ENCODE measurements around the gene C11orf52.
A peak's percentile ranks its signal among the peaks of the same experiment; 100 is the strongest.
"Not testable (repeated sequence)": the region's sequence is repeated elsewhere in the genome, so short reads cannot be mapped to it uniquely, and the experiment has no call there.

Gene C11orf52, protein sequence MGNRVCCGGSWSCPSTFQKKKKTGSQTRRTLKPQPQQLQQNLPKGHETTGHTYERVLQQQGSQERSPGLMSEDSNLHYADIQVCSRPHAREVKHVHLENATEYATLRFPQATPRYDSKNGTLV

DNA sequence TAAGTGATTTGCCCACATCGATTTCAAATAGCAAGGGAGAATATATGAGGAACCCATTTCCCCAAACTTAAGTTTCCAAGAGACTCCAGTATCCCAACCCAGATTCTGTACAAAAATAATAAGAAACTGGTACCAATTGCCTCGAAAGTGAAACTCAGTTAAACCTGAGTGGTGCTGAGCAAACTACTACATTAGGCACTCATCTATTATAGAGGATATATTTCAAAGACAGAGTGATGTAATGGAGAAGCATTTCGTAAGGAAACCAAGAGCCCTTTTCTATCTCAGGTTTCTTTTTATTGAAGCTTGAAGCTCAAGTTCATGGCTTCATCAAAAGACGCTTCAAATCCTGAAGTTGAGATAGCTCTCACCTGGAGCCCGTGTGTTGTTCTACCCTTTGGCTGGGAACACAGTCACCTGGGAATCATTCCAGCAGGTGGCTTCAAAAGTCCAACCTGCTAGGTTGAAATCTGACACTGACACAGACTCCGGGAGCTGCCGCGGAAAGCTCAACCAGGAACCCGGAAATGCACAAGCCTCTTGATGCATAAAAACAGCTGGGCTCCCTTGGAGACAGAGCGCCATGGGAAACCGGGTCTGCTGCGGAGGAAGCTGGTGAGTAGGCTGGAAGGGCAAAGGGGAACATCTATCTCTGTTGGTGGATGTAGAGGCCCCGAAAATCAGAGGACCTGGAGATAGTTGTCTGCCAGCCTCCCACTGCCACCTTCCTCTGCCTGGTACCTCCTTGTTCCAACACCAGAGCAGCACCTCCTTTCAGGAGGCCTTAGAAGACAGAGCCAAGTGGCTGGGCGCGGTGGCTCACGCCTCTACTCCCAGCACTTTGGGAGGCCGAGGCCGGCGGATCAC is at the start of gene C11orf52:
Gene C11orf52 (plus strand): TSS at position 524 of the 867 bp plus-strand sequence. CDS start 60 bp downstream, at position 584.
- no peak for DNase-seq (ENCODE audit: low spot score)

DNA sequence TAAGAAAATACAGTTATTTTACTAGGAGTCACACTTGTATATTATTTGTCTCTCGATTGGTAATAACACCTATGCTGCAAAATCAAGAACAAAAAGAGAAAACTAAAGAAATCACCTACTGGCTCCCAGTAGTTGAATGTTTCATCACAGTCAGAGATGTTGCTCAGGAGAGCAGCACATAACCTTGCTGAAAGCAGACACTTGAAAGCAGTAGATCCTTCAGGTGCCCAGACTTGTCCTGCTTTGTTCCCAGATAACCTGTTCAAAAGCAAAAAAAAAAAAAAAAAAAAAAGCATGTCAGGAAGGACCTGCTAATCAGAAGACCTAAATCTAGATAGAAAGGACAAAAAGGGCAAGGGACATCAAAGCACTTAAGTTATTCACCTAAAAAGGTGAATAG is 48.6 kb upstream of the C11orf52 start:
- DNase-seq (ENCODE audit: low spot score), result no peak

DNA sequence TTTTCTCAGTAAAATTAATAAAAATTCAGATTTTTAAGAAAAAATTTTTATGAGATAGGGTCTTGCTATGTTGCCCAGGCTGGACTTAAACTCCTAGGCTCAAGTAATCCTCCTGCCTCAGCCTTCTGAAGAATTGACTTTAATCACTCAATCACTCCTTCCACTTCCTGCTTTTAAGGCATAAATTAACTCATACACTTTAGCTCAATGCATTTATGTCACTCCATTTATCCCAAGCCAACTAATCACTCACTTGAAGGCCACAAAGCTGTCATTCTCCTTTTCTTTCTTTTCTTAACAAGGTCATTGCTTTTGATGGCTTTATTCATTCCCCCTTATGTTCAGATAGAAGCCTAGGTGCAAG is 48.2 kb upstream of the C11orf52 start:
- no peak for DNase-seq (ENCODE audit: low spot score)

DNA sequence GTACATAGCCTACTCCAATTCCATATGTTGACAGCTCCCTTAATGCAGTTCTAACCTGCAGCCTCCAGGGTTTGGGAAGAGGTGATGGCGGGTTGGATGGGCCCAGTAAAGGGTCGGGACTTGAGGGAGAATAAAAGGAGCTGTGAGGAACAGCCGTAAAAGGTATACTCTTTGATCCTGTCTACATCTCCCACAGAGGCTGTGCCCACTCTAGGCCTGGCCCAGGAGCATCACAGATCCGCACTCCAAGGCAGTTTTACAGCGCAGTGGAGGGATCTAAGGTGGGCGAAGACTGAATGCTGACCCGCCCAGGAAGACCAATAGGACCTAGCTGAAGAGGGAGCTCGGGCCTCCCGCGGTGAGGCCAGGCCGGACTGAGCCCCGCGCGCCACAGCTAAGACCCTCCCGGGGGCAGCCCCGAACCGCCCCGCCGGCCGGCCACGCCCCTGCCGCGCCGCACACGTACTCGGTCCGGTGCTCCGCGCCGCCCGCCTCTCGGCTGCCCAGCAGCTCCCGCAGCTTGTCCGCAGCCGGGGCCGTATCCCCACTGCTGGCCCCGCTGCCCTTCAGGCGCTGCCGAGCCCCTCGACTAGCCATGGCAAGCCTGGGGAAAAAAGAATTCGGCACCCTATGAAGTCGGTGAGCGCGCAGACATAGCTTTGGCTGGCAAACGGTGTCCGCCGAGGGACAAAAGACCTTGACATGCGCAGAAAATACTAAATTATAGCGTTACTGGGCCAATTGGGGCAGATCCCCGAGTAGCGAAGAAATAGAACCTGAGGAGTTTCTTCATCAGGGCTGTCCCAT is 47.6 kb upstream of the C11orf52 start, which contains the start of gene ALG9:
Gene ALG9 (minus strand): TSS at position 696 of the 807 bp plus-strand sequence. CDS start 99 bp downstream, at position 597.
- DNase-seq (ENCODE audit: low spot score), result peak; percentile 82

DNA sequence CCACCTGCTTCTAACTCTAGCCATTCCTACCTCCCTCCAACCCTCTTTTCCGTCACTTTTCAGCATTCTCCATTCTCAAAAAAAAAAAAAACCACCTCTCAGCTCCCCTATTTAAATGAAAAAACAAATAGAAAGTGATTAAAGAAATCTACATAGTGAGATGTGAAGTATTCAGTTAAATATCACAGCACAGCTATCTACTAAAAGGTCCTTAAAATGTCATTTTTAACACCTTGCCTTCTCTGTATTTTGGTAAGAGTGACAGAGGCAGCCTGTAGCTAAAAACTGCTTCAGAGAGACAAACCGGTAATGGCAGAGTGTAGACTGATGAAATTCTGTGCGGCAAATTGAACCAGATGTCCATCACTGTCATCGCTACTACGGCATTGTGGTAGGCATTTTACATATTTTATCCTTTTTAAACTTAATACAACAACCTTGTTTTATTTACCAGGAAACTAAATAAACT is 47.0 kb upstream of the C11orf52 start:
- no peak for DNase-seq (ENCODE audit: low spot score)

DNA sequence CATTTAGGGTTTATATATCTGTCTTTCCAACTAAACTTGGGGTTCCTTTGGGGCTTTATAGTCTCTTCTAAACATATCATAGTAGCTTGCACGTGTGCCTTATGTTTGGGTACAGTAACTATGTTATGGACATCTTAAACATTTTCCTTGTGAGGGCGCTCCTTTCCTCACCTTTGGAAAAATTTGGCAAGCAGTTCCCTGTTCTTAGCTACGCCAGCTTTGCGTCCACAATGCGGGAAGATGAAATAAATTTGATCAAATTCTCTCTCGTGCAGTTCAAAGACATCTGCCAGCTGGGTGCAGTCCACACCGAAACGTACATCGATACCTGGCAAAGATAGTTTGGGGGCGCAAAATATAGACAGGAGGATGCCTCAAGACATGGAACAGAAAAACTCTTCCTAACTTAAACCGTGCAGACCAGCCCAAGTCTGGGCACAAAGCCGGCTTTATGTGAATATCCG is 40.3 kb upstream of the C11orf52 start:
- no peak for DNase-seq (ENCODE audit: low spot score)

DNA sequence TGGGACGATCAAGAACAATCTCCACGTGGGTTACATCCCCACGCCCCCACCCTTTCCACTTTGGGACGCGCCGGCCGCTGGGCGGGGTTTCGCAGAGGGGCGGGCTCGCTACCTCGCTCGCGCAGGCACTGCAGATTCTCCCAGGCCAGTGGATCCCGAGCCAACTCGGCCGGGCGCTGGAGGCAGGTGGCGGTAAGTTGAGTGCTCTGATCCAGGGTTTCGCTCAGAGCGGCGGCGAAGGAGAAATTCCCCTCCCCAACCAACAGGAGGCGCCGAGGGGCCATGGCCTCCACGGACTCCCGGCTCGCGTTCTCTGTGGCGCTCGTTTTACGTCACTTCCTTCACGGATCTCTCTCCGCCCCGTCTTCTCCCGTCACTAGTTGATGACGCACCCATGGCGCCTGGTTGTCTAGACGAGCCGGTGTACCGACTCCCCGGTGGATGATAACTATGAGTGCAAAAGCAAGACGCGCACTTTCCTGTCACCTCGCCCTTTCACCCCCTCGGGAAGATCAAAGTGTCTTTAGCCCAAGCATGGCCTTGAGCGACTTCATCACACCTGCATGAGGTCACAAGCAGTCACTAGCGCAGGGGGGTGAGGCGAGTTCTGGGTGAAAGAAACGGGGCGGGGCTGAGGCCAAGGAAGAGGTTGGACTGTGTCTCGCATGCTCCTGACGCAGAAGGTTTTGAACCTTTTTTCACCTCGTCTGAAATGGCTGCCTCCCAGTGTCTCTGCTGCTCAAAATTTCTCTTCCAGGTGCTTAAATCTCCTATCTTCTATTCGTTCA is 39.7 kb upstream of the C11orf52 start, which contains the start of the genes CFAP68 and FDXACB1:
Gene CFAP68 (plus strand): TSS at position 693 of the 788 bp plus-strand sequence. CDS start 20 bp downstream, at position 713.
Gene FDXACB1 (minus strand): TSS at position 317 of the 788 bp plus-strand sequence. CDS start 33 bp downstream, at position 284.
- DNase-seq (ENCODE audit: low spot score), result peak; percentile 98

DNA sequence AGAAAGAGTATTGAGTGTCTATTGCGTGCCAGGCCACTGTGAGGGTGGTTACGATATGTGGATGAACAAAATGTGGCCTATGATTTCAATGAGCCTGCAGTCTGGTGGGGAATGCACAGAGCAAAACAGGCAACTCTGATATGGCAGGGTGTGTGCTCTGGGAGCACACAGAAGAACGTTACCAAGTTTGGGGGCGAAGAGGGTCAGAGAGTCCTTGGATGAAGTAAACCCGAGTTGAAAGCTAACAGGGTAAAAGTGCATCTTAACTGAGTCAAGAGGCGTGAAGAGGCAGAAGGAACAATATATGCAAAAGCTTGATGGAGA is 39.1 kb upstream of the C11orf52 start:
- no peak for DNase-seq (ENCODE audit: low spot score)

DNA sequence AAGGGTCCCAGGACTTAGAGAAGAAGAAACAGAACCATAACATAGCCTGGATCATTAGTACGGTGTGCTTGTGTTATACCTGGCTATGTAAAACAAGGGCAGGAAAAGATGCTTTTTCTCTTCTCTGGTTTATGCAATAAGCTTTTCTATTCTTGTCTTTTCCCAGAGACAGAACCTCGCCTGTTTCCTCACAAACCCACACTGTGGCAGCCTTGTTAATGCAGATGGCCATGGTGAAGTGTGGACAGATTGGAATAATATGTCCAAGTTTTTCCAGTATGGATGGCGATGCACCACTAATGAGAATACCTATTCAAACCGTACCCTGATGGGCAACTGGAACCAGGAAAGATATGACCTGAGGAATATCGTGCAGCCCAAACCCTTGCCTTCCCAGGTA is 36.5 kb upstream of the C11orf52 start:
- no peak for DNase-seq (ENCODE audit: low spot score)

DNA sequence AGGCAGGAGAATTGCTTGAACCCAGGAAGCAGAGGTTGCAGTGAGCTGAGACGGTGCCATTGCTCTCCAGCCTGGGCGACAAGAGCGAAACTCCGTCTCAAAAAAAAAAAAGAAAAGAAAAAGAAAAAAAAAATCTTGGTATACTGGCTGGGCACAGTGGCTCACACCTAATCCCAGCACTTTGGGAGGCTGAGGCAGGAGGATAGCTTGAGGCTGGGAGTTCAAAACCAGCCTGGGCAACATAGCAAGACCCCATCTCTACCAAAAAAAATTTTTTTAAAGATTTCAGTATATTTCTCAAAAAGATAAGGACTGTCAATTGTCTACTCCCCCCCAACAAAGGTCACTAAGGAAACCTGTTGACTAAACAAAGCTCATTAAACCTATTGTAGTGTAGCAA is 33.7 kb upstream of the C11orf52 start:
- DNase-seq (ENCODE audit: low spot score), result not testable (repeated sequence)

DNA sequence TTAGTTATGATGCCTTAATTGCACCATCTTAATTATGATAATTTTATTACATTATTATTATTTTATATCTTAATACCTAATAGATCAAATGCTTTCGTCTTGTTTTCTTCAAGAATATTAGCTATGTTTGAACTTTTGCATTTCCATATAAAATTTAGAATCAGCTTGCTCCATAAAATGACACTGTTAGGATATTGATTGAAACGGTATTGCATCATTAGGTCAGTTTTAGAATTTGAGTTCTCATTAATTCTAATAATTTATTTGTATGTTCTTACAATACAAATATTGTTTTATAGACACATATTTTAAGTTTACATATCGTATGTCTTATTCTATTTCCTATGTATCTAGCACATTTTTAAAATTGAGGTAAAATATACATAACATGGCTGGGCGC is 32.7 kb upstream of the C11orf52 start:
- no peak for DNase-seq (ENCODE audit: low spot score)

DNA sequence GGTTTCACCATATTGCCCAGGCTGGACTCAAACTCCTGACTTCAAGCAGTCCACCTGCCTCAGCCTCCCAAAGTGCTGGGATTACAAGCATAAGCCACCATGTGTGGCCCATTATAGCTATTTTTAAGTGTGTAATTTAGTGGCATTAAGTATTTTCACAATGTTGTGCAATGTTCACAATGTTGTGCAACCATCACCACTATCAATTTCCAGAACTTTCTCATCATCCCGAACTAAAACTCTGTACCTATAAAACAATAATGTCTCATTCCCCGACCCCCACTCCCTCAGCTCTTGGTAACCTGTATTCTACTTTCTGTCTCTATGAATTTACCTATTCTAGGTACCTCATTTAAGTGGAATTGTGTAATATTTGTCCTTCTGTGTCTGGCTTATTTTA is 31.9 kb upstream of the C11orf52 start:
- DNase-seq (ENCODE audit: low spot score), result no peak

DNA sequence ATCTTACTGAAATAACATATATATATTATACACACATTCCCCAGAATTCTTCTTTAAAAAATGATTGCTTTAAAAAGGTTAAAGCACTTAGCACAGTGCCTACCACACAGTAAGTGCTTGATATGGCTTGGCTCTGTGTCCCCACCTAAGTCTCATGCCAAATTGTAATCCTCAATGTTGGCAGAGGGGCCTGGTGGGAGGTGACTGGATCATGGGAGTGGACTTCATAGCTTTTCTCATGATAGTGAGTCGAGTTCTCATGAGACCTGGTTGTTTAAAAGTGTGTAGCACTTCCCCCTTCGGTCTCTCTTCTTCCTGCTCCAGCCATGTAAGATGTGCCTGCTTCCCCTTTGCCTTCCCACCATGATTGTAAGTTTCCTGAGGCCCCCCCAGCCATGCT is 13.3 kb upstream of the C11orf52 start:
- DNase-seq (ENCODE audit: low spot score), result no peak

DNA sequence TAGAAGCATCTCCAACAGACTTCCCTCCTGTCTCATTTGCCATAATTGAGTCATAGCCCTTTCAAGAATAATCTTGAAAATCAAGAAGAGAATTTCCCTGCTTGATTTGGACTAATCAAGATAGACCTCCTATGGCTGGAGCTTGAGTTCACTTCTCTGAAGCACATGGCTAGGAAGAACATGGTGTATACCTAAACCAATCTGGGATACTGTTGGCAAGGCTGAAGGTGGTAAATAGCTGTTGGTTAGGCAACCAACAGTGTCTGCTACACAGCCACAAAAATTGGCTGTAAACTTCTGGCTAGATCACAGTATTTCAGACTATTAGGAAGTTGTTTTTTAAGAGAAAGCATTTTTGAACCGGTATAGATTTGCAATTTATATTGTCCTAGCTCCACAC is 12.0 kb upstream of the C11orf52 start:
- no peak for DNase-seq (ENCODE audit: low spot score)

DNA sequence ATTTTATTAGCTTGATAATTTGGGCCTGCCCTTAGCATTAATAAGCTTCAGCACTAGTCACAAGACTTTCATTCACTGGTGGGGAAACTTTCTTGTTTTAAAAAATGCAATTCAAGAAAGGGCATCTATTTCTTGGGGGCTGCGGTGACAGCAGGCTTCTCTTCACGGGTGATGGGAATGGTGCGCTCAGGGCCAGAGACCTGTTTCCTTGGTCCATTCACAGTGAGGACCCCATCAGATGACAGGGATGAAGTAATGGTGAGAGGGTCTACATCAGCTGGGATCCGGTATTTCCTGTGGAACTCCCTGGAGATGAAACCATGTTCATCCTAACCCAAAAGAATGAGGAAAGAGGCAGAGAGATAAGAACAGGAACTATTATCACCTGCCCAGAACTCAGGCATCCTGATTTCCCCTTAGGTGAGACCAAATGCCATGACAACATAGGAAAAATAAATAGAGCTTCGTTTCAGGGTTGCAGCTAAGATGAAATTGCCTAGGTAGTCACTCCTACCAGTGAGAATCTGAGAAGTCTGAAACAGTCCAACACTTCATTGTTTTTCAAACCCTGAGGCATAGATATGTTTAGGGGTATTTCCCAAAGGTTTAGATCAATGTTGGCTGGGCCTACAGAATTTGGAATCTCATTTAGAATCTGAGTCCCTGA is 9.9 kb upstream of the C11orf52 start:
- DNase-seq (ENCODE audit: low spot score), result no peak

DNA sequence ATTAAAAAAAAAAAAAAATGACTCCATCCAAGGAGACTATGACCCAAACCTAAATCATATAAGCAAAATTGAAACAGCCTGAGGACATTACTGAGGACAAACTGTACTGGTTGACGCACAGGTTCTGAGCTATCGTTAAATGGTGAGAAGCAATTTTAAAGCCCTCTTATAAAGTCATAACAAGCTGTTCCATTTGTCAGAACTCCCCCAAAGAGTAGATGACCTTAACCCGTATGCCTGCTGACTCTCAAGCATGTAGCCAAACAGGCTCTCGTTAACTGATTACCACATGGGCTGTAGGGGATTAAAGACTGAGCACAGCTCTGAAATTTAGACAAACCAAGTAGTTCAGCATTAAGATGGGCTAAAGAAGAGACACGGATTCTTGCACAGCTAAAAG is 9.3 kb upstream of the C11orf52 start:
- no peak for DNase-seq (ENCODE audit: low spot score)

DNA sequence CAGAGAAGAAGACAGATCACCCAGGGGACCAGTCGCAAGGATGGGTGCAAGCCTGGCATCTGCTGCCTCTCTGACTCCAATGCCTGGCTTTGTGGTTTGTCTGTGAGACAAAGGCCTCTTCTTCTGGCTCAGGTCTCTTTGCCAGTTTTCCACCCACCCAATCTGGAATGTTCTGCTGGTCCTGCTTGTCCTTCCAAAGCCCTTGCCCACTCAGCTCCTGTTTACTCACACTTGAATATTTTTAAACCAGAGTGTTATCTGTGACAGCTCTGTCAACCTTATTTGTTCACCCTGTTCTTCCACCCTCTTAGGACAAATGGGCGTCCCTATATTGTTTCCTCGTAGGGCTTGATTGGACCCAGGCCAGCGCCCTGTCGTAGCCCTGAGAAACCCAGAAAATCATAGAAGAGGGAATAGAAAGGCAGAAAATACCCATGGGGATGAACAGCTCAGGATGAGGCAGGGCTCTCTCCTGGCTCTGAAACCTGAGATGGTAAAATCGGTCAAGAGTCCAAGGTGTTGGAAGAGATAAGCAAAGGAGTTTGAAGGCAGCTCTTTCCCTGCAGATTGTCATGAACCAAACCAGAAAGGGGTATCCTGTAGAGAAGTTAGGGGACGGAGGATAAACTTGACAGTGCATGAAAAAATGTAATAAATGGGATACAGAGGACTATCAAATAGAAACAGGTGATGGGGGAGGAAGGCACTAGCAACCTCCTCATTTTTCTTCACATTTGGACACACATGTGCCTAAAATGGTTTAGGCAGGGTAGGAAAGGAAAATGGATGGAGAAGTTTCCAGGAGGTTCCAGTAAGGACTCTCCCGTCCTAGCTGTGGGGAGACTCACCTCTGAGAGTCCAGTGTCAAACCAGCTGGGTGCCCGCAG is 7.8 kb upstream of the C11orf52 start:
- DNase-seq (ENCODE audit: low spot score), result no peak

DNA sequence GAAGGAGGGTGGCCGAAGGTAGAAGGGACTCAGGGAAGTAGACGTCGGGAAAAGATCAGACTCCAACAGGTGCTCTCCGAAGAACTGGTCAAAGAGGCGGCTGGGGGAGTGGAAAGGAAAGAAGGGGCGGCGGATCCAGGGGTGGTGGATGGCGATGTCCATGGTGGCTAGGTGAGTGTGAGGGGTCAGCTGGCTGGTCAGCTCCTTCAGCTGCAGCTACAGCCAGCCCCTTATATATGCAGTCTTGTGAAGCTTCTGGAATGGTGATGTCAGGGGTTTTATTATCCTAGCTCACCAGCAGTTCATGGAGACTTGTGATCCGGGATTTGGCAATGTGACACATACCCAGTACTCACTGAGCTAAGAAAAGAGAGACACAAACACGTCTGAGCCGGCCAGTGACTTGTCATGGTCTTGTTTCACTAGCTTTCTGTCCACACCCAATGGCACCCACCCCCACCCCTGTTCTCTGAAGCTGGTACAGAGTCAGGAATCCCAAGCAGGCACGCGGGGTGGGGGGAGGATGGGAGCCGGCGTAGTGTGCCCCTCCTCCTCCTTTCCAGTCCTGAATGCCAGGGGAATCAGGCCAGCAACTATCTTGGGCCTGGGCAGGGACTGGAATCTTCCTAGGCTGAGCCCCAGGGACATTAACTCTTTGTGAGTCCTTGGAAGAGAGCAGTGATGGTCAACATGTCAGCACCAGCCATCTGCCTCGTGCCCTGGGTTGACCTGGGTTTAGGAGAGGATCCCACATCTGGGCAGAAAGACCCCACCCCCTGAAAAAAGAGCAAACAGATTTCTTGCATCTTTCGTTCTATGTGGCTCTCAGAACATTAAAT is 6.9 kb upstream of the C11orf52 start, which contains the start of gene CRYAB:
Gene CRYAB (minus strand): TSS at position 208 of the 839 bp plus-strand sequence. CDS start 46 bp downstream, at position 162.
- DNase-seq (ENCODE audit: low spot score), result no peak

DNA sequence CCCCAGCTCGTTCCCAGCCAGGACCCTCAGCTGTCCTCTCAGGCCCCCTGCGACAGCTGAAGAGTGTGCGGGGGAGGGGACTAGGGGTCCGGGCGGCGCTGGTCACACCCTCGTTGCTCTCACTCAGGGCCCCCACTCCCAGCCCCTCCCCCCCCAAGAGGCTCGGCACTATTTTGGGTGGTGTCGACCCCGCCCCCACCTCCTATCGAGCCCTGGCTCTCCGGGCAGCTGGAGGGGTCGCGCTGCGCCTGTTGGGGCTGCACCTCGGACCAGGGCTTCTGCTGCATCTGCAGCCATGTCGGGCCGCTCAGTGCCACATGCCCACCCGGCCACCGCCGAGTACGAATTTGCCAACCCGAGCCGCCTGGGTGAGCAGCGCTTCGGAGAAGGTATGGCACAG is 6.2 kb upstream of the C11orf52 start, which contains the start of gene HSPB2:
Gene HSPB2 (plus strand): TSS at position 200 of the 400 bp plus-strand sequence. CDS start 96 bp downstream, at position 296.
- no peak for DNase-seq (ENCODE audit: low spot score)
